ENCODE results near the gene CHKA.

DNA sequence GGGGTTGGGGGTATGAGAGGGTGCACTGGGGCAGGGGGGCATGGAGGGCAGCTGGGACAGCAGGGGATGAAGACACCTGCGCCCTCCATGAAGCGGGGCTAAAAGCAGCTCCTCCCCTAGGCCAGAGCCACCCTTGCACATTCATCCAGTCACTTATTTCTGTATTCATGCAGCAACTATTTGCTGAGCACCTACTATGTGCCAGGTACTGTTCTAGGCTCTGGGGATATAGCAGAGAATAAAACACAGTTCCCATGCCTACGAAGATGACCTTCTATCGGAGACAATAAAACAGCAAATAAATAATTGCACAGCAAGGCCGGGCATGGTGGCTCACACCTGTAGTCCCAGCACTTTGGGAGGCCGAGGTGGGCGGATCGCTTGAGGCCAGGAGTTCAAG lies 105.7 kb downstream of the CHKA start:
- TF ChIP-seq EZH2 (IDR thresholded peaks at IDR 0.05), result no peak
- no peak for TF ChIP-seq POLR2AphosphoS5 (IDR thresholded peaks at IDR 0.05; ENCODE audit: borderline replicate concordance, low read depth, low read length)
- no peak for TF ChIP-seq FOXP2 (optimal IDR thresholded peaks at IDR 0.05; ENCODE audit: control extremely low read depth, extremely low read length, insufficient read depth)

Measured in SK-N-MC (cell line).